ENCODE measurements around the gene PPDPF.

- TF ChIP-seq, protein P1, sequence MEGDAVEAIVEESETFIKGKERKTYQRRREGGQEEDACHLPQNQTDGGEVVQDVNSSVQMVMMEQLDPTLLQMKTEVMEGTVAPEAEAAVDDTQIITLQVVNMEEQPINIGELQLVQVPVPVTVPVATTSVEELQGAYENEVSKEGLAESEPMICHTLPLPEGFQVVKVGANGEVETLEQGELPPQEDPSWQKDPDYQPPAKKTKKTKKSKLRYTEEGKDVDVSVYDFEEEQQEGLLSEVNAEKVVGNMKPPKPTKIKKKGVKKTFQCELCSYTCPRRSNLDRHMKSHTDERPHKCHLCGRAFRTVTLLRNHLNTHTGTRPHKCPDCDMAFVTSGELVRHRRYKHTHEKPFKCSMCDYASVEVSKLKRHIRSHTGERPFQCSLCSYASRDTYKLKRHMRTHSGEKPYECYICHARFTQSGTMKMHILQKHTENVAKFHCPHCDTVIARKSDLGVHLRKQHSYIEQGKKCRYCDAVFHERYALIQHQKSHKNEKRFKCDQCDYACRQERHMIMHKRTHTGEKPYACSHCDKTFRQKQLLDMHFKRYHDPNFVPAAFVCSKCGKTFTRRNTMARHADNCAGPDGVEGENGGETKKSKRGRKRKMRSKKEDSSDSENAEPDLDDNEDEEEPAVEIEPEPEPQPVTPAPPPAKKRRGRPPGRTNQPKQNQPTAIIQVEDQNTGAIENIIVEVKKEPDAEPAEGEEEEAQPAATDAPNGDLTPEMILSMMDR (IDR thresholded peaks at IDR 0.05) = no peak
- TF ChIP-seq POLR2A (IDR thresholded peaks at IDR 0.05) = no peak
Measured at GRCh38 chr20:63539441-63540370, 19.1 kb downstream of the PPDPF start.
